Smooth muscle cell (in vitro differentiated cells): ENCODE data around the gene NUP133. TPM values are rescaled to one million over a fixed set of nuclear protein-coding genes. Genes with fewer than 3 reads are reported as not detected.

Experiments
- DNase-seq: peaks from one replicate; lab custom pipeline; 2025; ENCODE audit not compliant: unreplicated experiment; lab: John Stamatoyannopoulos, UW
- H2AFZ ChIP-seq: fragments of 200-600 bp; sonication (generic); 2 replicates; pipeline ENCODE4 v1.6.0; 2016; ENCODE audit warnings: antibody characterized with exemption, low read depth, mild to moderate bottlenecking
- H3F3A ChIP-seq: fragments of 200-600 bp; sonication (generic); 2 replicates; pipeline ENCODE4 v1.6.0; 2017; ENCODE audit warnings: antibody characterized with exemption, low read depth
- H3K27ac ChIP-seq: fragments of 200-600 bp; sonication (generic); 2 replicates; pipeline ENCODE4 v1.5.1; 2016; ENCODE audit warnings: low read depth, mild to moderate bottlenecking
- H3K27me3 ChIP-seq: fragments of 200-600 bp; sonication (generic); 2 replicates; pipeline ENCODE4 v1.6.1; 2016; ENCODE audit warnings: low read depth, mild to moderate bottlenecking
- H3K36me3 ChIP-seq: fragments of 200-600 bp; sonication (generic); 2 replicates; pipeline ENCODE4 v1.5.1; 2016; ENCODE audit warnings: low read depth
- H3K4me1 ChIP-seq: fragments of 200-600 bp; sonication (generic); 2 replicates; pipeline ENCODE4 v1.5.1; 2016; ENCODE audit warnings: low read depth
- H3K4me2 ChIP-seq: fragments of 200-600 bp; sonication (generic); 2 replicates; pipeline ENCODE4 v1.6.0; 2016; ENCODE audit warnings: mild to moderate bottlenecking
- H3K4me3 ChIP-seq: fragments of 200-600 bp; sonication (generic); 2 replicates; pipeline ENCODE4 v1.5.1; 2016; ENCODE audit warnings: mild to moderate bottlenecking
- H3K79me2 ChIP-seq: fragments of 200-600 bp; sonication (generic); 2 replicates; pipeline ENCODE4 v1.6.0; 2016; ENCODE audit warnings: low read depth, mild to moderate bottlenecking
- H3K9ac ChIP-seq: fragments of 200-600 bp; sonication (generic); 2 replicates; pipeline ENCODE4 v1.6.0; 2016; ENCODE audit warnings: low read depth
- H3K9me3 ChIP-seq: fragments of 200-600 bp; sonication (generic); replicated peaks from 2 replicates; pipeline ENCODE4 v1.5.1; 2016; ENCODE audit warnings: low read depth
- H4K20me1 ChIP-seq: fragments of 200-600 bp; sonication (generic); 2 replicates; pipeline ENCODE4 v1.6.0; 2016; ENCODE audit warnings: low read depth
- WGBS: methylation state at CpG from one replicate; pipeline ENCODE4 v1.1.7; 2016; ENCODE audit warnings: low lambda C conversion rate; 5-methylcytosine and 5-hydroxymethylcytosine counted together
- polyA plus RNA-seq: library from polyadenylated mRNA; unstranded; fragments of >200 nt; fragmentation: Nextera tagmentation; extraction: Ambion mirVana; gene quantifications from 2 replicates; pipeline ENCODE4 v1.2.1, GENCODE V29; 2016
- total RNA-seq: library from RNA; depleted of rRNA; stranded (reverse); fragments of >200 nt; gene quantifications from 2 replicates; pipeline ENCODE4 v1.2.3, GENCODE V29; 2014
- TF ChIP-seq, protein P1 (sequence below): fragments of 200-600 bp; sonication (generic); IDR thresholded peaks from 2 replicates; pipeline ENCODE4 v1.5.1; 2017; ENCODE audit warnings: borderline replicate concordance, mild to moderate bottlenecking, antibody characterized with exemption; ENCODE audit not compliant: insufficient read depth, poor library complexity, severe bottlenecking

The NUP133 gene
- total RNA-seq = 40.0 and 54.8 TPM in 2 replicates
- polyA plus RNA-seq = 14.6 and 15.5 TPM in 2 replicates

DNA sequence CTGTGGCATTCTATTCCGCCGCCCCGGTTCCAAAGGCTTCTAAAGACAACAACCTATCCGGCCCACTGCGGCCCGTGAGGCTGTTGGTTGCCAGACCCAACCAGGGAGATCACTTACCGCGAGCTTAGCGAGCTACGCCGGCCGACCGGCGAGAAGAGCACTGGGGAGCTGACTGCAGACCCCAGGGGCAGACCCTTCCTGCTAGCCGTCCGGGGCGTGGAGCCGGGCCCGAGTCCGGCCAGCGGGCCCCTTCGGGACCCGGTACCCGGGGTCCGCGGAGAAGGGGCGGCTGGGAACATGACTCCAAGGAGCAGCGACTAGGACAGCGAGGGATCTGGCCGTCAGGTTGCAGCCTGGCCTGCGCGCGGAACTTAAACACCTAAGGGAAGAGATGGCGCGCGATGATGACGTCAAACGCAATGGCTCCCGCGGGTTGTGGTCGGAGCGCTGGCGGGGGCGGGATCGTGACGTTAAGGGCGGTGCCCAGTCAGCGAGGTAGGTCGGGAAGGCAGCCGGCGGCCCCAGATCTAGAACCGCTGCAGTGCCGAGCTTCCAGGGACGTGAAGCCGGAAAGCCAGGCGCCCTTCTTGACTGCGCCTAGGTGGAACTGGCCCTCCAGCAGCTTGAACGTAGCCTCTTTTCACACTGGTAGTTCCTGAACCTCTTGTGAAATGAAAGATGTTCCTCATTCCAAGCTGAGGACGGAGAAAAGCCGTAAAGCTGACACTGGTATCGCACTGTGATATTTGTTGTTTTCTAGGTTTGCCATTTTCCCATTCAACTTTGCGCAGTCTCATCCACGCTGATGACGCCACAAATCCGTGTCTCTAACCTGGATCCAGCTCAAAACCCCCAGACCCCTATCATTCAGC lies at the start of gene NUP133:
NUP133 (minus strand) TSS at position 391 of the 872 bp plus-strand sequence; CDS start at position 299, 92 bp downstream.
- TF ChIP-seq, protein P1, sequence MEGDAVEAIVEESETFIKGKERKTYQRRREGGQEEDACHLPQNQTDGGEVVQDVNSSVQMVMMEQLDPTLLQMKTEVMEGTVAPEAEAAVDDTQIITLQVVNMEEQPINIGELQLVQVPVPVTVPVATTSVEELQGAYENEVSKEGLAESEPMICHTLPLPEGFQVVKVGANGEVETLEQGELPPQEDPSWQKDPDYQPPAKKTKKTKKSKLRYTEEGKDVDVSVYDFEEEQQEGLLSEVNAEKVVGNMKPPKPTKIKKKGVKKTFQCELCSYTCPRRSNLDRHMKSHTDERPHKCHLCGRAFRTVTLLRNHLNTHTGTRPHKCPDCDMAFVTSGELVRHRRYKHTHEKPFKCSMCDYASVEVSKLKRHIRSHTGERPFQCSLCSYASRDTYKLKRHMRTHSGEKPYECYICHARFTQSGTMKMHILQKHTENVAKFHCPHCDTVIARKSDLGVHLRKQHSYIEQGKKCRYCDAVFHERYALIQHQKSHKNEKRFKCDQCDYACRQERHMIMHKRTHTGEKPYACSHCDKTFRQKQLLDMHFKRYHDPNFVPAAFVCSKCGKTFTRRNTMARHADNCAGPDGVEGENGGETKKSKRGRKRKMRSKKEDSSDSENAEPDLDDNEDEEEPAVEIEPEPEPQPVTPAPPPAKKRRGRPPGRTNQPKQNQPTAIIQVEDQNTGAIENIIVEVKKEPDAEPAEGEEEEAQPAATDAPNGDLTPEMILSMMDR = no peak
- peak; percentile 89 for DNase-seq
- Histone ChIP-seq H3K27ac (peak within 1 kb of the TSS; percentile 98), H2AFZ (peak within 1 kb of the TSS; percentile 94), H3K4me2 (peak within 1 kb of the TSS; percentile 95), H3K9me3 (no peaks in the 10 kb centered on the region), H3K4me1 (peaks cover 5% of the 10 kb centered on the region), H3K4me3 (peak within 1 kb of the TSS; percentile 97), H3K27me3 (no peaks in the 10 kb centered on the region), H4K20me1 (no peaks in the 10 kb centered on the region), H3K9ac (peak within 1 kb of the TSS; percentile 97), H3F3A (peaks cover 2% of the 10 kb centered on the region), H3K36me3 (no peaks in the 10 kb centered on the region), H3K79me2 (peaks cover 24% of the 10 kb centered on the region)
- 1% methylated on average over 63 of the region's 65 CpGs for WGBS

DNA sequence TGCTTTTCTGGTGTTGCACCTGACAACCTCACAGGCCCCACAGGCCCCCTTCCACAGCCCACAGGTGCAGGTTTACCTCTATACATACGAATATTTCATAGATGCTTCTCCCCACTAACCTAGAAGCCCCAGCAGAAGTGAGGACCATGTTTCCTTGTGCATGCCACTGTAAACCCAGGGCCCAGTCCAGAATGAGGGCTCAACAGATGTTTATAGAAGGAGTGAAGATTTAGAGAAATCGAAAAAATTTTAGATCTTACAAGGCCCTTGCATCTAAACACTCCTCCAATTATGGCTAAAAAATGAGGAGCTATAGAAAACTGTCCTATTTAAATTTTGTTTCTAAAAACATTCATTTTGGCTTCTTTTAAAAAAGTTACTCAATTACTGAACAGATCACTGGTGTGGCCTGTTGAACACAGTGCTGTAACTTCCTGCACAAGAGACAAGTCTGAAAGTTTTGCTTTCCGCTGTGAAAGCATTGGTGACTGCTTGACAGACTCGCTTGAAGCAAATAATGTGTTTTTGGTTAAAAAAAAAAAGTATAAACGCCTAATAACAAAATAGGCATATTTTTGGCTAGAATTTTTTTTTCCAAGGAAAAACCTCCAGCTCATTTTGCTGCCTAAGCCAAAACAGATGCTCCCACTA lies 49.2 kb upstream of the NUP133 start:
- H3F3A ChIP-seq = no peaks in the 10 kb centered on the region
- DNase-seq = no peak
- H3K4me1 ChIP-seq = peaks cover 18% of the 10 kb centered on the region
- peak overlapping the region; percentile 91 for H3K4me3 ChIP-seq
- H3K27ac ChIP-seq = no peak overlapping the region
- H3K9me3 ChIP-seq = no peaks in the 10 kb centered on the region
- no peaks in the 10 kb centered on the region for H3K27me3 ChIP-seq
- TF ChIP-seq, protein P1 = no peak
- H3K4me2 ChIP-seq = peak overlapping the region; percentile 84
- H3K36me3 ChIP-seq = no peaks in the 10 kb centered on the region
- H2AFZ ChIP-seq = peak overlapping the region; percentile 37
- WGBS = 50% methylated on average over 5 of the region's 5 CpGs
- peaks cover 37% of the 10 kb centered on the region for H4K20me1 ChIP-seq
- H3K79me2 ChIP-seq = peaks cover 48% of the 10 kb centered on the region
- H3K9ac ChIP-seq = no peak overlapping the region

DNA sequence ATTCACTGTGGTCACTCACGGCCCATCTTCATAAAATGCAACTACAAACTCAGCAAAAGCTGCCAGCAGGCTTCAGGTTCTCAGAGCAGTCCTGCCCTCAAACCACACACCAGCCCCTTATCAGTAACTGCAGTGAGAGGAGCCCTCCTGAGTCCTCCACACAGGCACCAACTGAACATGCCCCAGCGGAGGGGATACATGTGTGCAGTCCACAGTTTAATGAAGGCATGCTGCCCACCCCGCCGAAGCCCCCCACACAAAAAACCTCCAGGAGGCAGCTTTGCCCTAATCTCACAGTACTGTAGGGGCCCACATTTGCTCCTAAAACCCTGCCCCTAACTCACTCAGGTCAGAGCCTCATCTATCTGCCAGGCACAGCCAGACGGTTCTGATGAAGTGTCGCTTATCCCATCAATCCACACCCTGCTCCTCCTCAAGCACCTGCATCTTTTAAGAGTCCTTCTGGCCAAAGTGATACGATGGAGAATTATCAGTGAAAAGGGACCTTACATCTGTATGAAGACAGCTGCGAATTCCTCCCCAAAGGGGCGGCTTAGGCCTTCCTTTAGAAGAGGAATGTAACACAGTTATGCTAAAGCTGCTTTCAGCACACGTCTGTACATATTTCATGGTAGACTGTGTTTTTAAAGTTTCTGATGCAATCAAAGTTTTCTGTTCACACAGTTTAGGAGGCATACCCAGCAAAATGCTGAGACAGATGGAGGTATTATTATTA lies 46.9 kb upstream of the NUP133 start:
- TF ChIP-seq, protein P1 = no peak
- Histone ChIP-seq H3K9ac (no peak overlapping the region), H3K27ac (no peak overlapping the region), H3F3A (no peaks in the 10 kb centered on the region), H3K9me3 (no peaks in the 10 kb centered on the region), H3K36me3 (no peaks in the 10 kb centered on the region), H3K4me2 (peak overlapping the region; percentile 41), H3K27me3 (no peaks in the 10 kb centered on the region), H3K79me2 (peaks cover 67% of the 10 kb centered on the region), H2AFZ (no peak overlapping the region), H4K20me1 (peaks cover 58% of the 10 kb centered on the region), H3K4me3 (no peak overlapping the region), H3K4me1 (peaks cover 18% of the 10 kb centered on the region)
- DNase-seq = no peak
- WGBS = 71% methylated on average over 10 of the region's 10 CpGs
